GM12801 (cell line): Measurements from ENCODE around the gene CDK14.

ENCODE experiments used
- TF ChIP-seq, protein P1 (sequence below): IDR thresholded peaks from one replicate; pipeline ENCODE4 v1.5.1; 2011; ENCODE audit warnings: control low read depth; ENCODE audit not compliant: insufficient read length; ENCODE audit errors: extremely low read depth

Gene CDK14

DNA sequence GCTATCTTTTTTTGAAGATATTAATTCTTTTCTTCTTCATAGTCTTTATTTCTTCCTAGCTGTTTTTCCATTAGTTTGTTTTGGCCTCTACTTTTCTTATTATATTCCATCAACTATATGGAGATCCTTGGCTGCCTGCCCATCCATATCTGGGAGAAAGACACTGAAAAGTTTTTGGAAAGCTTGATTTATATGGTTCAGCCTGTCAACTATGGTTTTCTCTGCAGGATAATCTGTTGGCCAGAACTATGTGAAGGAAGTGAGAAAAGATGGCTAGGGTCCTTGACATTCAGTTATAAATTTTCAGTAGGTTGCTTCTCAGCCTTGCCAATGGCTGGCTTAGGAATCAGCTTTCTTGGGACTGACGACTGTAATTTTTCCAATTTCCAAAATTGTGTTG is 10.0 kb upstream of the CDK14 start:
- TF ChIP-seq, protein P1, sequence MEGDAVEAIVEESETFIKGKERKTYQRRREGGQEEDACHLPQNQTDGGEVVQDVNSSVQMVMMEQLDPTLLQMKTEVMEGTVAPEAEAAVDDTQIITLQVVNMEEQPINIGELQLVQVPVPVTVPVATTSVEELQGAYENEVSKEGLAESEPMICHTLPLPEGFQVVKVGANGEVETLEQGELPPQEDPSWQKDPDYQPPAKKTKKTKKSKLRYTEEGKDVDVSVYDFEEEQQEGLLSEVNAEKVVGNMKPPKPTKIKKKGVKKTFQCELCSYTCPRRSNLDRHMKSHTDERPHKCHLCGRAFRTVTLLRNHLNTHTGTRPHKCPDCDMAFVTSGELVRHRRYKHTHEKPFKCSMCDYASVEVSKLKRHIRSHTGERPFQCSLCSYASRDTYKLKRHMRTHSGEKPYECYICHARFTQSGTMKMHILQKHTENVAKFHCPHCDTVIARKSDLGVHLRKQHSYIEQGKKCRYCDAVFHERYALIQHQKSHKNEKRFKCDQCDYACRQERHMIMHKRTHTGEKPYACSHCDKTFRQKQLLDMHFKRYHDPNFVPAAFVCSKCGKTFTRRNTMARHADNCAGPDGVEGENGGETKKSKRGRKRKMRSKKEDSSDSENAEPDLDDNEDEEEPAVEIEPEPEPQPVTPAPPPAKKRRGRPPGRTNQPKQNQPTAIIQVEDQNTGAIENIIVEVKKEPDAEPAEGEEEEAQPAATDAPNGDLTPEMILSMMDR = no peak

DNA sequence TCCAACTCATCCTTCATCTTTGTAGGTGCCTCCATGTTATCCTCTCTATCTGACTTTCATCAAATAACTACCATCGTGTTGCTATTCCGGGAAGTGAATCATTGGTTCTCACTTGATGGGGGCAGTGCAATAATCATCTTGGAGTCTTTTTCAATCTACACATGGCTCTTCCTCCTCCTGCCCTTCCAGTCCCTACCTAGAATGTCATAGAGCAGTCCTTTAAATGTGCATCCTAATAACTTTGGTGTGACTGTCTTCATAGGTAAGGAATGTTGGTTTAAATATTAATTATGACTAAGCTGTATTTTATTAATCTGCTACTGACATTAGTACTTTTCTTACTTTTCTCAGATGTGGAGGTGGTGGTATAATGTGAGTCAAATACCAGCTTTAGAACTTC is 8.4 kb upstream of the CDK14 start:
- TF ChIP-seq, protein P1 = no peak

DNA sequence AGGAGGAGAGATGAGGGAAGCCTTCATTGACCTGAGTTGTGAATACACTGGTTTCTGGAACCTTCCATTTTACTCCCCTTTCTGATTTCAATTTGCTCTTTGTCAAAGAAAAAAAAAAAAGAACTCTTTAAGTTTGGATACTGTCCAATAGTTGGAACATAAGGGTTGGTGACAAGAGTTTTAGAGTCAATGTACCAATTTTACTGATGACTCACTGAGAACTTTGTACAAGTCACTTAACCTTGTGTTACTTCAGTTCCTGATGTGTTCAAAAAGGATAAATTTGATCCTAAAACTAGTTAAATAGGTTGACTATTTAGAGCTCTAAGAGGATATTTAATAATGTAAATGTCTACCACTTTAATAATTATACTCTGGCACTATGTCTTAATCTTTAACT is 4.1 kb upstream of the CDK14 start:
- TF ChIP-seq, protein P1 = no peak

DNA sequence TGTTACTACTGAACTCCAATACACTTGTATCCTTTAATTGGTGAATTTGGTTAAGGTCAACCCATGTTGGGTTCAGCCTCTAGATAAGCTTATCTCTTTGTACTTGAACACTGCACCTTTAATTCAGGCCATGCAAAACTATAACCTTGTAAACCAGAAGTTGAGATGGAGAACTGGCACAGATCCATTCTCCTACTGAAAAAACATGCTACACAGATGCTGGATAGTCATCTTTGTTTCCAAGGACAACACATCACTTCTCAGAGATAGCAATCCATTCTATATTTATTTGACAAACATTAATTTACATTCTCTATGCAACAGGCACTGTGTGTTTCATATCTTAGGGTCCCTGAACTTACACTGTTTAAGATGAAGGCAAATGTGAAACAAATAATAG is 2.9 kb upstream of the CDK14 start:
- TF ChIP-seq, protein P1 = no peak

DNA sequence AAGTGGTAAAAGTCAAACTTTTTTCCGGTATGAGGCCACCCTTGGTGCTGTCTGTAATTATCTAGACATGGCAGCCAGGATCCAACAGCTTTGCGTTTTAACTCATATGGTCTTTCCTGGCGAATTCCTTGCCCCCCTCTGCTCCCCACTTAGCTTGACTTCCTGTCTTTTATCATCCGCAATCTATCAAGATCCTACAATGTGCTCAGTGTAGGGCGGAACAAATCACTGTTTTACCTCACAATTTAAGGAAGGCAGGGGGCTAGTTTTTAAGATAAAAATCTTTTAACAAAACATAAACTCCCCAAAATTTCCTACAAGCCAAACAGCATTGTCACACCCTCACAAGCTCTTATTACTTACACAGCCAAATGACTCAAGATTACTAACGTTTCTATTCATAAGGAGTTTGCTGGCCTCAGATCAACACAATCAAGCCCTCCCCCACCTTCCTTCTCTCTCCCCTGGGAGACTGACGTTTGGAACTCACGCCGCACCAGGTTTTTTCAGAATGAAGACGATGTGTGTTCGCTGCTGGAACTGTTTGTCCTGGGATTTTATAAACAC is 1.3 kb upstream of the CDK14 start:
- TF ChIP-seq, protein P1 = no peak

DNA sequence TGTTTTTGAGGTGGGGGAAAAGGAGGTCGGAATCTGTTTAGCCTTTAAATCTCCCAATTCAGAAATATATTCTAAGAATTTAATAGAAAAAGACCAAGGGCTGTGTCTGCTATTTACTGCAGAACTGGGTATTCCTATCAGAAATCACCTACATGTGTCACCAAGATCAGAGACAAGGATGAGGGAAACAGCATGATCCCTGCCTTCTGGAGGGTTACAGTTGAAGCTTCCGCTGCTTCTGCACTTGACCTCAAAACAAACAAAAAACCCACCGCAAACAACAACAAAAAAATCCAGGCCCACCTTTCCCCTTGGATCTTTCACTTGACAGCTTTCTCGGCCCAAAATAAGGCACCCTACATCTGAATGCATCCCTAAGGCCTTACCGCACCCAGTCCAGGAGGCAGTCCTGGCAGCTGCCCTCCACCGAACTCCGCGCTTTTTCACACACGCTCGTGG is 750 bp upstream of the CDK14 start:
- TF ChIP-seq, protein P1 = no peak

DNA sequence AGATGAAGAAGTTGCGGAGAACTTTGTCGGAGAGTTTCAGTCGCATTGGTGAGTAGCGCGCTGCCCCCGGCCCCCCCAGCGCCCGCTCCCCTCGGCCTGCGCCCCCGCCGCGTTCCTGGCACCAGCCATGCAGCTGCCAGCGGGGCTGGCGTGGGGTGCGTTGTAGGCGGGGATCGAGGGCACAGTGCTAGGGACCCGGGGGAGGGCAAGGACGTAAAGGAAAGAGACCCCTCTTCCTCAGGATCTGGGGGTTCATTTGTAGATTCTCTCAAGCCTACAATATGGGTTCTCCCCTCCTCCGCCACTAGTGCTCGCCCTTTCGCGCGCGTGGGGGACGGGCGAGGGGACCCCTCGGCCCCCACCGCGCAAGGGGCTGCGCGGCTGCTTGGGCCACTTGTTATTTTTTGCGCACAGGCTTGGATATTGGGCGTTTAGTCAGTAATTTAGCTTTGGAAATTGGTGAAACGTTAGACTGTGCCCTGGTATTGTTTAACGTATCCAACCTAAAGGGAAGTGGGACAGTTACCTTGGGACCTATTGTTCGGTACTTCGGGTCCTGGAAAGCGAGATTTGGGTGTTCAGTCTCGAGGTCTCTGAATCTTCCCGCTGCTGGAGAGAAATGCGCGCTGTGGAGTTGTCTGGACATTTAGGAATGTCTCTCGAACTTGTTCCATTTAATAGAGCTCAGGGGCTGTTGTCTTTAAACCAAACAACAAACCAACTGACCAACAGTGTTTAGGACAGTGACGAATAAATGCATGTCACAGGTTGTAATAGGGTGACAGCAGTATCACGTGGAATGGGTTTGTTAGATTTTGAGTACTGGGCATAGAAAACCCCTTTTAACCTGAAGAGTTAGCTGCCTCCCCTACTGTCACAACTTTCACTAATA is 796 bp downstream of the CDK14 start:
- TF ChIP-seq, protein P1 = no peak
